HEK293T (cell line): ENCODE measurements around the gene STIM1.

Experiments
- CTCF ChIA-PET: fragments of 350-600 bp; formaldehyde crosslinking; extraction: SDS; loops from one replicate; lab custom pipeline; 2021; ENCODE audit warnings: antibody characterized with exemption, inconsistent platforms; lab: Yijun Ruan, JAX
- POLR2A ChIA-PET: fragments of 350-600 bp; formaldehyde crosslinking; extraction: SDS; loops from one replicate; lab custom pipeline; 2020; ENCODE audit warnings: antibody characterized with exemption, inconsistent platforms; lab: Yijun Ruan, JAX
- DNase-seq: peaks from one replicate; pipeline ENCODE4 v3.0.0; 2012; ENCODE audit warnings: mixed read lengths; ENCODE audit errors: extremely low spot score
- ARNT ChIP-seq: fragments of 450-650 bp; IDR thresholded peaks from 2 replicates; pipeline ENCODE4 v1.6.1; 2017; ENCODE audit warnings: mild to moderate bottlenecking
- BHLHE40 ChIP-seq: fragments of 450-650 bp; IDR thresholded peaks from 2 replicates; pipeline ENCODE4 v1.6.1; 2016; ENCODE audit warnings: mild to moderate bottlenecking, moderate library complexity, borderline replicate concordance
- CTBP1 ChIP-seq: fragments of 450-650 bp; IDR thresholded peaks from 2 replicates; pipeline ENCODE4 v1.6.1; 2016; ENCODE audit warnings: borderline replicate concordance
- ELF4 ChIP-seq: fragments of 450-650 bp; IDR thresholded peaks from 2 replicates; pipeline ENCODE4 v1.6.1; 2017; ENCODE audit warnings: antibody characterized with exemption
- FOXA1 ChIP-seq: fragments of 450-650 bp; IDR thresholded peaks from 2 replicates; pipeline ENCODE4 v1.6.1; 2016; ENCODE audit warnings: mild to moderate bottlenecking
- FOXK2 ChIP-seq: fragments of 450-650 bp; IDR thresholded peaks from 2 replicates; pipeline ENCODE4 v1.6.1; 2016; ENCODE audit warnings: mild to moderate bottlenecking
- FOXM1 ChIP-seq: fragments of 450-650 bp; IDR thresholded peaks from 2 replicates; pipeline ENCODE4 v1.6.1; 2017; ENCODE audit warnings: mild to moderate bottlenecking, borderline replicate concordance
- HDGF ChIP-seq: fragments of 450-650 bp; IDR thresholded peaks from 2 replicates; pipeline ENCODE4 v1.6.1; 2017; ENCODE audit warnings: antibody characterized with exemption, borderline replicate concordance
- L3MBTL2 ChIP-seq: fragments of 450-650 bp; conservative IDR thresholded peaks from 2 replicates; pipeline ENCODE4 v1.6.1; 2016; ENCODE audit warnings: mild to moderate bottlenecking
- LEF1 ChIP-seq: fragments of 450-650 bp; IDR thresholded peaks from 2 replicates; pipeline ENCODE4 v1.6.1; 2017; ENCODE audit warnings: mild to moderate bottlenecking, borderline replicate concordance
- NFRKB ChIP-seq: fragments of 450-650 bp; IDR thresholded peaks from 2 replicates; pipeline ENCODE4 v1.6.1; 2016; ENCODE audit warnings: mild to moderate bottlenecking, moderate library complexity
- SP1 ChIP-seq: fragments of 450-650 bp; IDR thresholded peaks from 2 replicates; pipeline ENCODE4 v1.6.1; 2017
- SUZ12 ChIP-seq: fragments of 450-650 bp; IDR thresholded peaks from 2 replicates; pipeline ENCODE4 v1.6.1; 2016; ENCODE audit warnings: mild to moderate bottlenecking
- TARDBP ChIP-seq: fragments of 450-650 bp; IDR thresholded peaks from 2 replicates; pipeline ENCODE4 v1.6.1; 2016
- ZNF384 ChIP-seq: fragments of 450-650 bp; IDR thresholded peaks from 2 replicates; pipeline ENCODE4 v1.6.1; 2016
- TF ChIP-seq, protein P1 (sequence below): fragments of 450-650 bp; IDR thresholded peaks from 2 replicates; pipeline ENCODE4 v1.6.1; 2016

The STIM1 gene

DNA sequence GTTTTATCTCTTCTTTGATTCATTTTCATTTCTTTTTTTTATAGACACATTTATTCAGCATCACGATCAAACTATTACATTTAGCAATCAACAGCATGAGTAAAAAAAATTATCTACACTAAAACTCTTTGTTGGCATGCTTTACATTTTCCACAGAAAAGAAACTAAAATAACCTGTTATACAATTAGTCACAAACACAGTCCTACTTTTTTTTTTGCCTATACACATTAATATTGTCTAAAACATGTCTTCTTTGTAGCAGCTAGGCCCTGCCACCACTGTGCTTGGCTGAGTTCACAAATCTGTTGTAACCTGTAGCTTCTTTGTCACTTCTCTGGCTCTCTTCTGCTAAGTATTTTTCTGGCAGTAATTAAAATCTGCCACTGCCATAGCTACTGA, 117.0 kb downstream of the STIM1 start:
- ChIA-PET POLR2A (no interaction called here), CTCF (no interaction called here)
- DNase-seq: no peak
- TF ChIP-seq LEF1 (no peak), HDGF (no peak), FOXM1 (no peak), BHLHE40 (no peak)

DNA sequence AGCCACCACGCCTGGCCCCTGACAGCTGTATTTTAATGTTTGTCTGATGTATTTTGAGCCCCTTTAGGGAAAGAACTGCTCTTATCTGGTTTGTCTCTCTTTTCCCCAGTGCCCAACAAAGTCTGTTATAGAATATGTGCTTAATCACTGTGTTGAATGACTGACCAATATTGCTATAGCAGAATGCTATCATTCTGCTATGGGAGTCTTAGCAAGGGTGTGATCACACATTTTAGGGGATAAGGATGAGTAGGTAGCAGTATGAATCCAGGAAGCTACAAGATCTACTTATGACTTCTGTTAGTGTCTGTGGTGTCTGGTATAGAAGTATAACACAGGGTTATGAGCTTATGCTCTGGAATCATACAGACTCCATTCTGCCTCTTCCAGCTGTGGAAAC, 121.6 kb downstream of the STIM1 start:
- ChIA-PET POLR2A (no interaction called here), CTCF (interaction anchor here (0.7 kb wide), 1 partner anchor 128 kb away, joined by 3 read pairs; no protein-coding TSS in a partner anchor)
- no peak for DNase-seq
- no peak for TF ChIP-seq L3MBTL2
- TF ChIP-seq, protein P1, sequence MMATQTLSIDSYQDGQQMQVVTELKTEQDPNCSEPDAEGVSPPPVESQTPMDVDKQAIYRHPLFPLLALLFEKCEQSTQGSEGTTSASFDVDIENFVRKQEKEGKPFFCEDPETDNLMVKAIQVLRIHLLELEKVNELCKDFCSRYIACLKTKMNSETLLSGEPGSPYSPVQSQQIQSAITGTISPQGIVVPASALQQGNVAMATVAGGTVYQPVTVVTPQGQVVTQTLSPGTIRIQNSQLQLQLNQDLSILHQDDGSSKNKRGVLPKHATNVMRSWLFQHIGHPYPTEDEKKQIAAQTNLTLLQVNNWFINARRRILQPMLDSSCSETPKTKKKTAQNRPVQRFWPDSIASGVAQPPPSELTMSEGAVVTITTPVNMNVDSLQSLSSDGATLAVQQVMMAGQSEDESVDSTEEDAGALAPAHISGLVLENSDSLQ: no peak
- no peak for TF ChIP-seq ELF4
- no peak for TF ChIP-seq ZNF384
- TF ChIP-seq SP1: no peak
- no peak for TF ChIP-seq HDGF
- no peak for TF ChIP-seq FOXM1
- no peak for TF ChIP-seq FOXA1
- TF ChIP-seq TARDBP: no peak
- no peak for TF ChIP-seq FOXK2
- no peak for TF ChIP-seq SUZ12
- no peak for TF ChIP-seq CTBP1
- TF ChIP-seq ARNT: no peak
- TF ChIP-seq BHLHE40: no peak
- no peak for TF ChIP-seq NFRKB
- no peak for TF ChIP-seq LEF1

DNA sequence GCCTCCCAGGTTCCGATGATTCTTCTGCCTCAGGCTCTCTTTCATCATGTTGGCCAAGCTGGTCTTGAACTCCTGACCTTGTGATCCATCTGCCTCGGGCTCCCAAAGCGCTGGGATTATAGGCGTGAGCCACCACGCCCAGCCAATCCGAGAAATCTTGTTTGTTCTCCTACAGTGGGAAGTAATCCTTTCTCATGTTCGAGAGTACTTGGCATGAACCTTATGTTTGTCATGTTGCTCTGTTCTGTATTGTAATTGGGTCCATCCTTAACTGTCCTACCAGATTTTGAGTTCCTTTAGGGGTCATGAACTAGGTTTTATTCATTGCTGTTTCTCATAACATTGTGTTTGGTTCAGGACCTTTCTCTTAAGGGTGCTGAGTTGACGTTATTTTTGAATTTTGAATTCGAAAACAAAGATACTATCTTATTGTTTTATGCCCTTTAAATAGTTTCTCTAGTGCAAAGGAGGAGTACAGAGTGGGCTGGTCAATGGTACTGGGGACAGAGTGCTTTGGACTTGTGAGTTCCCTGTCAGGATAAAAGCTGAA, 125.7 kb downstream of the STIM1 start:
- TF ChIP-seq FOXM1 (no peak), SUZ12 (no peak), BHLHE40 (no peak), CTBP1 (no peak), HDGF (no peak), LEF1 (no peak), L3MBTL2 (no peak), FOXA1 (no peak), NFRKB (no peak), ARNT (no peak), TARDBP (no peak), SP1 (no peak), ELF4 (no peak), FOXK2 (no peak), ZNF384 (no peak)
- TF ChIP-seq, protein P1: no peak
- ChIA-PET POLR2A (interaction anchor here (0.6 kb wide), 1 partner anchor 109 kb away, joined by 3 read pairs; no protein-coding TSS in a partner anchor), CTCF (no interaction called here)
- DNase-seq: no peak

DNA sequence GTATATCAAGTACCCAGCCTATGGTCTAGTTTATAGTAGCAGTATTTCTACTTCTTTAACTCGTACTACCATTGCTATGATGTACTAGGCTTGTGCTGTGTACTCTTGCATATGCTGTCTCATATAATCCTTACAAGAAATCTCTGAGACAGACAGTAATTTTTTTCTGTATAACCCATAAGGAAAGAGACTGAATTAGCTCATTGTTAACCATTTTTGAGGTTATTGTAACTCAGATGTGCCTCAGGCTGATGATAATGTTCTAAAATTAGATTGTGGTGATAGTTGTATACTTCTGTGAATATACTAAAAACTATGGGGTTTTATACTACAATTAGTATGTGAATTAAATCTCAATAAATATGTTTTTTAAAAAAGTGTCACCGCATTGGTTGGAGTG, 127.0 kb downstream of the STIM1 start:
- ChIA-PET POLR2A (no interaction called here), CTCF (no interaction called here)
- no peak for DNase-seq
- TF ChIP-seq BHLHE40 (no peak), ARNT (no peak), NFRKB (no peak), FOXK2 (no peak), FOXA1 (no peak), HDGF (no peak), SUZ12 (no peak), ZNF384 (no peak), TARDBP (no peak)

DNA sequence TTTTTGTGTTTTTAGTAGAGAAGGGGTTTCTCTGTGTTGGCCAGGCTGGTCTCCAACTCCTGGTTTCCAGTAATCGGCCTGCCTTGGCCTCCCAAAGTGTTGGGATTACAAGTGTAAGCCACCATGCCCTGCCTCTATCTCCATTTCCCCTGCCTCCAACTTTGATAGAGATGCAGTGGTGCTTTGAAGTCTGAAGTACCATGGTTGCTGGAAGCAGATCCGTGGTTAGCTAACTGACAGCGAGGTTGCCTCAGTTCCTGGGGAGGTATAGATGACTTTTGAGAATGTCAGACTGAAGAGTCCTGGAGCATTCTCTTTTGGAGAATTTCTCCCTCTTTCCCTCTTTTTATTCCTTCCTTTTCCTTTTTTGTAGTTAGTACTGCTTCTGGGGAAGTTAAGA, 127.6 kb downstream of the STIM1 start:
- TF ChIP-seq, protein P1: no peak
- TF ChIP-seq TARDBP (no peak), FOXA1 (no peak), L3MBTL2 (no peak), ARNT (no peak), SUZ12 (no peak), CTBP1 (no peak), ELF4 (no peak), BHLHE40 (no peak), ZNF384 (no peak), SP1 (no peak), NFRKB (no peak), FOXK2 (no peak), FOXM1 (no peak)
- ChIA-PET CTCF (no interaction called here), POLR2A (no interaction called here)
- DNase-seq: no peak

DNA sequence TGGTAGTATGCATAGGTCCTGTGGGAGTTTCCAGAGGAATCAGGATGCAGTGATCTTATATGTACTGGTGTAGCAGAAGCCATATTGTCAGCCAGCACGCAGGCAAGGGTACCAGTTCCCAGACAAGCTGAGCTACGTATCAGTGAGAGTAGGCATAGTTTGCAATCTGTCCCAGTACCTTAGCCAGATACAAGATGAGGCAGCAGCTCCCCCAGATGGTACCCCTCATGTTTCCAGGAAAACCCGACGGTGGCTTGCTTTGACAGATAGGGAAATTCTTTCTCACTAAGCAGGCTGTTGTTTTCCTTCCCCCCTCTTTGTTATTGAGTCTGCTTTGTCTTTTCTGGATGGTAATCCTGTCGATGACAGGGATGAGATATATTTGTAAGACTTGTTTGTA, 129.4 kb downstream of the STIM1 start:
- no peak for TF ChIP-seq FOXM1
- no peak for TF ChIP-seq ZNF384
- CTCF ChIA-PET: no interaction called here
- DNase-seq: no peak
- POLR2A ChIA-PET: no interaction called here

DNA sequence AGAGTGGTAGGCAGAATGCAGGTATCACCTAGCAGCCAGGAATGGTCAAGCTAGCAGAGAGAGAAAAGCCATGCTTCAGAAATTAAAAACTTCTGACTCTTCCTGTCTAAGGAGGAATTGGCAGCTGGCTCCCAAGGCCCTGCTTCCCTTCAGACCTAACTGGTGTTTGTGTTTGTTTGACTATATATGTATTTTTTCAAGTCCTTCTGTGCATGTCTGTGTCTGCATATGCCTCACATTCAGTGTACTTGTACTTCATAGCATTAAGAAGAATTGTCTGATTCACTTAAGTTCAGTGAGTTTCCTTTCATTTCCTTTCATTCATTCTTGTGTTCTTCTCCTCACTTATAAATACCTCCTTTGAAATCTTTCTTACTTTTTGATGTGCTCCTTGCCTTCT, 130.2 kb downstream of the STIM1 start:
- no peak for TF ChIP-seq ELF4
- no peak for TF ChIP-seq ZNF384
- TF ChIP-seq SUZ12: no peak
- TF ChIP-seq FOXM1: no peak
- no peak for TF ChIP-seq ARNT
- TF ChIP-seq TARDBP: no peak
- TF ChIP-seq HDGF: no peak
- TF ChIP-seq FOXK2: no peak
- no peak for TF ChIP-seq FOXA1
- TF ChIP-seq, protein P1: no peak
- no peak for TF ChIP-seq LEF1
- no peak for TF ChIP-seq NFRKB
- TF ChIP-seq SP1: no peak
- no peak for TF ChIP-seq L3MBTL2
- TF ChIP-seq BHLHE40: no peak
- TF ChIP-seq CTBP1: no peak
- CTCF ChIA-PET: no interaction called here
- POLR2A ChIA-PET: no interaction called here
- no peak for DNase-seq
